Raji (cell line): Measurements from ENCODE around the gene NDUFS6.

ENCODE experiments used
- POLR2A ChIP-seq: IDR thresholded peaks from 2 replicates; pipeline ENCODE4 v1.6.1; 2011; ENCODE audit warnings: low read depth, low read length, control low read depth; ENCODE audit not compliant: insufficient read depth

NDUFS6 gene

GRCh38 chr5:1801222-1801966 lies at the start of gene NDUFS6:
Gene NDUFS6, plus strand, starts transcription at chr5:1801407. Its CDS starts 11 bp downstream, at chr5:1801418.
- peak; percentile 85 for TF ChIP-seq POLR2A

- TF ChIP-seq POLR2A = no peak
These were observed 49.1 kb upstream of the NDUFS6 start for GRCh38 chr5:1751864-1752822.

- TF ChIP-seq POLR2A = no peak
These were observed 48.3 kb upstream of the NDUFS6 start for GRCh38 chr5:1752881-1753280.

GRCh38 chr5:1753490-1753889 lies 47.7 kb upstream of the NDUFS6 start:
- TF ChIP-seq POLR2A = no peak

DNA sequence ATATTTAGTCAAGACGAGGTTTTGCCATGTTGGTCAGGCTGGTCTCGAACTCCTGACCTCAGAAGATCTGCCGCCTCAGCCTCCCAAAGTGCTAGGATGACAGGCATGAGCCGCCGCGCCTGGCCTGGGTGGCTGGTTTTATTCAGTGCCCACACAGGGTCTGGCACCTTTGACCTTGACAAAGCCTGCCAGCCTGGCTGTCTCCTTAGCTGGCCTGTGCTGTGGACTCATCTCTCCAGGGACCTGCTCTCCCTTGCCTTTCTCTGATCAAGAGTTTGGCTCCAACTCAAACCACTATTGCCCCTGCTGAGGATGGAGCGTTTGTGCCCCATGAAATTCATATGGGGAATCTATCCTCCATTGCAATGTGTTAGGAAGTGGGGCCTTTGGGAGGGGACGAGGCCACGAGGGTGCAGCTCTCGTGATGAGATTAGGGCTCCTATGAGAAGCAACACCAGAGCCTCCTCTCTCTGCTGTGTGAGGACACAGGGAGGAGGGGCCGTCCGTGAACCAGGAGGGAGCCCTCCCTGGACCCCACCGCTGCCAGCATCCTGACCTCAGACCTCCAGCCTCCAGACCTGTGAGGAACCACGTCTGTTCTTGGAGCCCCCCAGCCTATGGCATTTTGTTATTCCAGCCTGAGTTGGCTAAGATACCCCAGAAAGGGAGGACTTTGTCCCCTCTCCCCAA lies 46.5 kb upstream of the NDUFS6 start:
- no peak for TF ChIP-seq POLR2A

- no peak for TF ChIP-seq POLR2A
These were observed 45.8 kb upstream of the NDUFS6 start for GRCh38 chr5:1755321-1755949.

- no peak for TF ChIP-seq POLR2A
These were observed 44.7 kb upstream of the NDUFS6 start for GRCh38 chr5:1756481-1756880.

GRCh38 chr5:1757511-1757910 lies 43.7 kb upstream of the NDUFS6 start:
- no peak for TF ChIP-seq POLR2A

- TF ChIP-seq POLR2A = no peak
These were observed 42.6 kb upstream of the NDUFS6 start for GRCh38 chr5:1758574-1758973.

DNA sequence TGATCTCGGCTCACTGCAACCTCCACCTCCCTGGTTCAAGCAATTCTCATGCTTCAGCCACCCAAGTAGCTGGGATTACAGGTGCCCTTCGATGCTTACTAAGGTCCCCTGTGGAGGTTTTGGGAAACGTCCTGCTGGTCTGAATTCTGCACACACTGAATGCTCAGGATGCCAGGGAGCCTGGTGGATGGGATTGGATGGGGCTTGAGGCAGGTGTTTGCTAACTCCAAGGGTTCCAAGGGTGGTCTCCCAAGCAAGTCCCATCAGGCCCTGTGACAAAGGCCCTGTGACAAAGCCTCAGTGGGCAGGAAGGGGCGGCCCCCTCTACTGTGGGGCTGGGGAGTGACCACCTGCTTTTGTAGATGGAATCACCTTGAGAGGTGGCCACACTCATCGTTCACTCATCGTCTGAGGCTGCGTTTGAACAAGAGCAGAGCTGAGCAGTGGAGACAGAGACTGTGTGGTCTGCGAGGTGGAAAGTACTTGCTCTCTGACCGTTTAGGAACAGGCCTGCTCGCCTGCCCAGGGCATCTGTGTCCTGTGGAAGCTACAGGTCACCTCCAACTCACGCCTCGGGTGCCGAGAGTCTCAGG lies 41.7 kb upstream of the NDUFS6 start:
- no peak for TF ChIP-seq POLR2A

DNA sequence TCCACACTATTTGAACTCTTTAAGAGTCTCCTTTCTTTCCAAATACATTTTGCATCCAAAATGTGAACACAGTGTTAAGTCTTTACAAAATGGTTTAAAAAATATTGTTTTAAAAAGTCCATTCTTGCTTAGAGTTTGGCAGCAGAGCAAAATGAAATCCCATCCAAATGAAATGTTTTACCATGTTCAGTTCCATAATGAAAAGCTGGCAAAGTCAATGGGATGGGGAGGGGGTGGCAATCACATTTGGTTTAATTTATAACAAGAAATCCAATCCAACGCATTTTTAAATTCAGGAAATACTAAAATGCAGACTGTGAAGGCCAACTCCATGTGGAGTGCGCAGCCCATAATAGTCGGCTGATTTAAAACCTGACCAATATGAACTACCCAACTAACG lies 41.0 kb upstream of the NDUFS6 start:
- TF ChIP-seq POLR2A = no peak

DNA sequence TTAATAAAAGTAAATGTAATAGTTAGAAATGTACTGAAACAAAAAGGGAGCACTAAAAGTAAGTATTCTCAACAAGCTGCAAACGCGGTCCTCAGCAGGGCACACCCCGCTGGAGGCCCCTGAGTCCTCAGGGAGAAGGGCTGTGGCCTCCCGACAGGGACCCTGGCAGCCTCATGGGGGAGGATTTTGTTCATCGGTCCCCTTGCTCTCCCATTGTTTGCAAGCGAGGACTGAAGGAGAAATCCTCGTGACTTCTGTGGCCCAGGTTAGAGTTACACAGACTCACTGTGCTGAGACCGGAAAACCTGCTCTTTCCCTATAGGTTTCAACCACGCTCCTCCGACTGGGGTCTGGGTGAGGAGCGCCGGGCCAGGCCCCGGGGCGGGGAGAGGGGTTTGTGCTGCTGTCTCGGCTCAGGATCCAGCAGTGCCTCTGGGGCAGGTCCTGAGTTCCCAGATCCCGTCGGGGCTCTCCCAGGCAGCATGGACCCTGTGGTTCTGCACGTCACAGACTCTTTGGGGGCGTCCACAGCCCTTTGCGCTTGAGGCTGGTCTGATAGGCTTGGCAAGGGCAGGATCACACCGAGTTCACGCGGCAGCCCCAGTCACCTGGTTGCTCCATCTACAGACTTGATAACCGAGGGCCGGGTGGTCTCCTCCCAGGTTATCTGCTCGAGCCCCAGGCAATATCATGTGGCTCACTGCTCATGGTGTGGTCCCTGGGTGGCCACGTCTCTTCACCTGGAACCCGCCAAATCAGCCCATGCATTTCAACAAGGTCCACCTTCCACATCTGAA lies 40.4 kb upstream of the NDUFS6 start:
- no peak for TF ChIP-seq POLR2A

DNA sequence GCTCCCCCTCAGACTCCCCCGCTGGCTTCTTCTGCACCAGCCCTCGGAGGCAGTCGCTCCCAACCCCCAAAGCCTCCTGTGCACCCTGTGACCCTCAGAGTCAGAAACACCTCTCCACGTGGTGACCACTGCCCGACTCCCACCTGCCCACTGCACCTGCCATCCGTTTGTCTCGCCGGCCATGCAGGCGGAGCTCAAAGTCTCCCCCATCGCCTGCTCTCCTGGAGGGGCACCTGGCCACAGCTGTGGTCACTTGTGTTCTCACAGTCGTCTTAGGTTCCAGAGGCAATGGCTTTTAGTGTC lies 39.8 kb upstream of the NDUFS6 start:
- no peak for TF ChIP-seq POLR2A
